RWPE1 (cell line): Measurements from ENCODE around the gene FEM1A.
"Not testable (repeated sequence)": the region's sequence is repeated elsewhere in the genome, so short reads cannot be mapped to it uniquely, and the experiment has no call there.

Experiments
- CTCF ChIA-PET: fragments of 350-600 bp; sonication (Branson Sonifier 250); formaldehyde crosslinking; extraction: SDS; loops from one replicate; lab custom pipeline; 2021; lab: Yijun Ruan, JAX
- POLR2A ChIA-PET: fragments of 400-600 bp; formaldehyde crosslinking; extraction: SDS; loops from one replicate; lab custom pipeline; 2020; ENCODE audit warnings: antibody characterized with exemption; ENCODE audit not compliant: low non-redundant PET; lab: Yijun Ruan, JAX
- DNase-seq: peaks from one replicate; pipeline ENCODE4 v3.0.0; 2012; ENCODE audit warnings: low spot score
- H3K27ac ChIP-seq: fragments of 450-650 bp; 2 replicates; pipeline ENCODE4 v1.5.1; 2017
- CTCF ChIP-seq: fragments of 450-650 bp; conservative IDR thresholded peaks from 2 replicates; pipeline ENCODE4 v1.5.1; 2017; ENCODE audit warnings: low read depth, mild to moderate bottlenecking

FEM1A gene

GRCh38 chr19:4830768-4831265, 39.3 kb downstream of the FEM1A start:
- peak; percentile 28 for DNase-seq
- POLR2A ChIA-PET, result no interaction called here
- TF ChIP-seq CTCF, result no peak
- CTCF ChIA-PET, result no interaction called here
- H3K27ac ChIP-seq, result peak overlapping the region; percentile 86

- ChIA-PET POLR2A (no interaction called here), CTCF (interaction anchor here (0.6 kb wide), 1 partner anchor 81 kb away, joined by 3 read pairs; no protein-coding TSS in a partner anchor)
- DNase-seq, result peak; percentile 76
- no peak for TF ChIP-seq CTCF
- H3K27ac ChIP-seq, result peak within 1 kb of the TSS; percentile 86
Observed at GRCh38 chr19:4831304-4831978, 39.9 kb downstream of the FEM1A start, which contains the start of gene TICAM1. Gene TICAM1 (minus strand): TSS chr19:4831712. CDS start chr19:4818377, 13,335 bp downstream.

- POLR2A ChIA-PET, DNase-seq: not testable (repeated sequence)
- CTCF ChIA-PET, result interaction anchor here (0.6 kb wide), 1 partner anchor 80 kb away, joined by 3 read pairs; no protein-coding TSS in a partner anchor
- peak overlapping the region; percentile 86 for H3K27ac ChIP-seq
Observed at GRCh38 chr19:4831979-4832340, 40.4 kb downstream of the FEM1A start.

- TF ChIP-seq CTCF, result no peak
- ChIA-PET CTCF (no interaction called here), POLR2A (no interaction called here)
- no peak for DNase-seq
- H3K27ac ChIP-seq, result no peak overlapping the region; the same call in 1 of the 2 replicates
Observed at GRCh38 chr19:4832776-4833175, 41.2 kb downstream of the FEM1A start.

GRCh38 chr19:4839192-4839591, 47.7 kb downstream of the FEM1A start:
- no peak for DNase-seq
- TF ChIP-seq CTCF, result no peak
- ChIA-PET POLR2A (interaction anchor here (0.7 kb wide), 1 partner anchor 783 kb away, joined by 3 read pairs; no protein-coding TSS in a partner anchor), CTCF (no interaction called here)
- peak overlapping the region; percentile 13; the same call in 1 of the 2 replicates for H3K27ac ChIP-seq

GRCh38 chr19:4843647-4843965, 52.1 kb downstream of the FEM1A start:
- CTCF ChIA-PET, result interaction anchor here (0.6 kb wide), 2 partner anchors 33 to 37 kb away, joined by 3 read pairs; no protein-coding TSS in a partner anchor
- H3K27ac ChIP-seq, result peak overlapping the region; percentile 9; the same call in 1 of the 2 replicates
- no peak for DNase-seq
- TF ChIP-seq CTCF, result no peak
- POLR2A ChIA-PET, result no interaction called here
